Mesenteric fat pad (tissue), 1 donor: Measurements from ENCODE around the gene ZNF597. TPM values are rescaled to one million over a fixed set of nuclear protein-coding genes. Genes with fewer than 3 reads are reported as not detected.

Experiments
- microRNA-seq: library from miRNA; unstranded; fragments of <30 nt; microRNA quantifications from one replicate; pipeline ENCODE4 v1.2.0, GENCODE V29; 2020; ENCODE audit warnings: borderline number of aligned reads
- total RNA-seq: library from RNA; stranded (reverse); fragmentation: NEBNext Ultra II Directional; extraction: Animal tissue kit (Norgen Biotek cat#: 25700); gene quantifications from one replicate; pipeline ENCODE4 v1.2.1, GENCODE V29; 2021
- donor health status: DM: yes; HTN: yes; CAD: no.

ZNF597 gene
- total RNA-seq, 1 donor from 2014 or later, result 2.4 TPM

Small RNAs within 50 kb of the gene (microRNA-seq; reads per million reads assigned to microRNA genes)
- not detected for gene MIR6126

Other genes with a start within 250 kb of the ZNF597 start
- 8.4 TPM for gene ZNF200, start 208.3 kb downstream of the ZNF597 start, total RNA-seq
- gene MEFV, start 186.9 kb downstream of the ZNF597 start, total RNA-seq, result 6.0 TPM
- 25.9 TPM for gene ZNF263, start 160.0 kb downstream of the ZNF597 start, total RNA-seq
- gene TIGD7, start 138.1 kb downstream of the ZNF597 start, total RNA-seq, result 5.2 TPM
- 17.9 TPM for gene ZNF75A, start 138.0 kb downstream of the ZNF597 start, total RNA-seq
- not detected for gene OR2C1, start 87.6 kb downstream of the ZNF597 start, total RNA-seq
- gene ZSCAN32, start 42.5 kb downstream of the ZNF597 start, total RNA-seq, result 11.0 TPM
- gene ZNF174, start 42.3 kb downstream of the ZNF597 start, total RNA-seq, result 7.6 TPM
- gene NAA60, start 176 bp upstream of the ZNF597 start, total RNA-seq, result 39.1 TPM
- not detected for gene C16orf90, start 52.0 kb upstream of the ZNF597 start, total RNA-seq
- 20.0 TPM for gene CLUAP1, start 57.5 kb upstream of the ZNF597 start, total RNA-seq
- 1.2 TPM for gene NLRC3, start 133.9 kb upstream of the ZNF597 start, total RNA-seq
- 4.4 TPM for gene SLX4, start 168.1 kb upstream of the ZNF597 start, total RNA-seq
- gene DNASE1, start 211.2 kb upstream of the ZNF597 start, total RNA-seq, result 4.3 TPM